Panc1 (cell line): ENCODE measurements around the gene SLC16A6. TPM values are rescaled to one million over a fixed set of nuclear protein-coding genes. Genes with fewer than 3 reads are reported as not detected.
A peak's percentile ranks its signal among the peaks of the same experiment; 100 is the strongest.
"Not testable (repeated sequence)": the region's sequence is repeated elsewhere in the genome, so short reads cannot be mapped to it uniquely, and the experiment has no call there.

Experiments used
- ATAC-seq: fragments of 200-7000 bp; cut with Tn5 transposase; 2 replicates; pipeline ENCODE4 v1.9.1; 2020; ENCODE audit warnings: mild to moderate bottlenecking, moderate library complexity
- BruUV-seq: library from RNA; stranded (reverse); fragments of 400-500 nt; replicated peaks from 2 replicates; lab custom pipeline; 2021; lab: Mats Ljungman, UMichigan
- CTCF ChIA-PET: fragments of 300-600 bp; sonication (Branson Sonifier 250); formaldehyde crosslinking; loops from one replicate; lab custom pipeline; 2022; ENCODE audit warnings: antibody characterized with exemption; lab: Charles Lee
- POLR2A ChIA-PET: fragments of 300-600 bp; sonication (Branson Sonifier 250); formaldehyde crosslinking; loops from one replicate; lab custom pipeline; 2022; ENCODE audit warnings: antibody characterized with exemption; lab: Charles Lee
- DNase-seq: peaks from one replicate; pipeline ENCODE4 v3.0.0-alpha.2; 2010; ENCODE audit warnings: low read depth, low spot score
- H3K27ac ChIP-seq: 2 replicates; pipeline ENCODE4 v1.5.1; 2011; ENCODE audit warnings: mild to moderate bottlenecking, low read length, inconsistent platforms
- H3K27me3 ChIP-seq: fragments of 200-500 bp; sonication (Bioruptor generic); 2 replicates; pipeline ENCODE4 v1.6.0; 2014; ENCODE audit warnings: low read length, inconsistent platforms; ENCODE audit not compliant: control insufficient read depth, insufficient read depth
- H3K36me3 ChIP-seq: fragments of 200-500 bp; sonication (Bioruptor generic); 2 replicates; pipeline ENCODE4 v1.5.1; 2014; ENCODE audit warnings: inconsistent platforms, mild to moderate bottlenecking, low read length, moderate library complexity; ENCODE audit not compliant: control insufficient read depth, insufficient read depth
- H3K4me1 ChIP-seq: 2 replicates; pipeline ENCODE4 v1.5.1; 2011; ENCODE audit warnings: inconsistent platforms, mild to moderate bottlenecking, low read length, moderate library complexity; ENCODE audit not compliant: control insufficient read depth, insufficient read depth
- H3K4me3 ChIP-seq, 2 experiments: 2 replicates each; pipeline ENCODE4 v1.5.1; 2011 to 2012; ENCODE audit warnings: low read depth in 2 of 2, low read length in 2 of 2, mild to moderate bottlenecking in 2 of 2, inconsistent platforms in 1 of 2, moderate library complexity in 1 of 2
- H3K9me3 ChIP-seq: fragments of 200-500 bp; sonication (Bioruptor generic); 2 replicates; pipeline ENCODE4 v1.5.1; 2014; ENCODE audit warnings: low read depth, mild to moderate bottlenecking, inconsistent platforms, low read length, moderate library complexity; ENCODE audit not compliant: control insufficient read depth, insufficient read depth
- POLR2AphosphoS5 ChIP-seq: IDR thresholded peaks from 2 replicates; pipeline ENCODE4 v1.6.1; 2012; ENCODE audit warnings: mild to moderate bottlenecking, low read depth, low read length, moderate library complexity
- SIN3A ChIP-seq: IDR thresholded peaks from 2 replicates; pipeline ENCODE4 v1.6.1; 2012; ENCODE audit warnings: low read depth, mild to moderate bottlenecking, low read length, moderate library complexity, borderline replicate concordance; ENCODE audit not compliant: insufficient read depth
- TCF7L2 ChIP-seq: IDR thresholded peaks from 2 replicates; pipeline ENCODE4 v1.6.1; 2011; ENCODE audit warnings: mild to moderate bottlenecking, low read depth, low read length, inconsistent platforms
- in situ Hi-C: cut with HindIII; loops from 2 replicates; pipeline ENCODE4 v1.10.0; 2016; ENCODE audit warnings: low sequenced_read_pairs, low pct_unique_long_range_greater_than_20kb
- intact Hi-C: fragments of 100-400 bp; cut with micrococcal nuclease; formaldehyde crosslinking; loops from one replicate; pipeline ENCODE4 v1.10.0; 2022; ENCODE audit not compliant: unreplicated experiment
- total RNA-seq: library from RNA; stranded (reverse); gene quantifications from one replicate; pipeline ENCODE4 v1.2.1, GENCODE V29; 2021; ENCODE audit not compliant: unreplicated experiment
- TF ChIP-seq, protein P1 (sequence below), 2 experiments: IDR thresholded peaks; 2 replicates each; pipeline ENCODE4 v1.6.1; 2011 to 2012; ENCODE audit warnings: low read depth in 2 of 2, control low read depth in 1 of 2, low read length in 1 of 2, mild to moderate bottlenecking in 1 of 2, moderate library complexity in 1 of 2; ENCODE audit not compliant: insufficient read depth in 1 of 2
- TF ChIP-seq, protein P2 (sequence below): fragments of 450-650 bp; IDR thresholded peaks from 2 replicates; pipeline ENCODE4 v1.5.1; 2017; ENCODE audit warnings: mild to moderate bottlenecking

The SLC16A6 gene
- total RNA-seq, 1 experiment from 2014 or later = 0.26 TPM

DNA sequence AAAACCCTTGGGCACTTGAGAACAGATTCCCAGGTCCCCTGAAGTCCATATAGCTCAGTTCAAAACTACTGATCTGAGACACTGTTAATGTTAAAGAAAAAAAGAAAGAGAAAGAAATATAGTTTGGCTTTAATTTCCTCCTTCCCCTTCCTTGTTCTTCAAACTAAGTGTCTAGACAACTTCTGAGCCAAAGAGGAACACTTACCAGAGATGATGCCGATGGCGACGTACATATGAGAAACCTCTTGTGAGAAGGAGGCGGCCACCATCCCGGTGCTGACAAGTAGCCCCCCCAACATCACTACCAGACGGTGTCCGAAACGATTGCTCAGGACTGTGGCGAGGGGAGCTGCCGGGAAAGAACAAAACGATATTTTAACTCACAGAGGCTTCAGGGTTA, 17.2 kb downstream of the SLC16A6 start:
- intact Hi-C loops (no loop called here), in situ Hi-C loops (no loop called here)
- BruUV-seq = no TSS peak
- POLR2A ChIA-PET = no interaction called here
- DNase-seq (no peak), ATAC-seq (no peak)
- H3K9me3 ChIP-seq = no peaks in the 10 kb centered on the region; the same call in 1 of the 2 replicates
- H3K27me3 ChIP-seq = no peaks in the 10 kb centered on the region
- CTCF ChIA-PET = no interaction called here
- no peak overlapping the region for H3K4me3 ChIP-seq
- no peaks in the 10 kb centered on the region for H3K4me1 ChIP-seq
- H3K36me3 ChIP-seq = no peaks in the 10 kb centered on the region
- no peak overlapping the region for H3K27ac ChIP-seq
- TF ChIP-seq, protein P1, sequence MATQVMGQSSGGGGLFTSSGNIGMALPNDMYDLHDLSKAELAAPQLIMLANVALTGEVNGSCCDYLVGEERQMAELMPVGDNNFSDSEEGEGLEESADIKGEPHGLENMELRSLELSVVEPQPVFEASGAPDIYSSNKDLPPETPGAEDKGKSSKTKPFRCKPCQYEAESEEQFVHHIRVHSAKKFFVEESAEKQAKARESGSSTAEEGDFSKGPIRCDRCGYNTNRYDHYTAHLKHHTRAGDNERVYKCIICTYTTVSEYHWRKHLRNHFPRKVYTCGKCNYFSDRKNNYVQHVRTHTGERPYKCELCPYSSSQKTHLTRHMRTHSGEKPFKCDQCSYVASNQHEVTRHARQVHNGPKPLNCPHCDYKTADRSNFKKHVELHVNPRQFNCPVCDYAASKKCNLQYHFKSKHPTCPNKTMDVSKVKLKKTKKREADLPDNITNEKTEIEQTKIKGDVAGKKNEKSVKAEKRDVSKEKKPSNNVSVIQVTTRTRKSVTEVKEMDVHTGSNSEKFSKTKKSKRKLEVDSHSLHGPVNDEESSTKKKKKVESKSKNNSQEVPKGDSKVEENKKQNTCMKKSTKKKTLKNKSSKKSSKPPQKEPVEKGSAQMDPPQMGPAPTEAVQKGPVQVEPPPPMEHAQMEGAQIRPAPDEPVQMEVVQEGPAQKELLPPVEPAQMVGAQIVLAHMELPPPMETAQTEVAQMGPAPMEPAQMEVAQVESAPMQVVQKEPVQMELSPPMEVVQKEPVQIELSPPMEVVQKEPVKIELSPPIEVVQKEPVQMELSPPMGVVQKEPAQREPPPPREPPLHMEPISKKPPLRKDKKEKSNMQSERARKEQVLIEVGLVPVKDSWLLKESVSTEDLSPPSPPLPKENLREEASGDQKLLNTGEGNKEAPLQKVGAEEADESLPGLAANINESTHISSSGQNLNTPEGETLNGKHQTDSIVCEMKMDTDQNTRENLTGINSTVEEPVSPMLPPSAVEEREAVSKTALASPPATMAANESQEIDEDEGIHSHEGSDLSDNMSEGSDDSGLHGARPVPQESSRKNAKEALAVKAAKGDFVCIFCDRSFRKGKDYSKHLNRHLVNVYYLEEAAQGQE (IDR thresholded peaks at IDR 0.05; ENCODE audit: insufficient read depth in 1 of 2, low read depth in 2 of 2, low read length in 1 of 2) = no peak
- TF ChIP-seq SIN3A (no peak), TCF7L2 (no peak), POLR2AphosphoS5 (no peak)
- TF ChIP-seq, protein P2, sequence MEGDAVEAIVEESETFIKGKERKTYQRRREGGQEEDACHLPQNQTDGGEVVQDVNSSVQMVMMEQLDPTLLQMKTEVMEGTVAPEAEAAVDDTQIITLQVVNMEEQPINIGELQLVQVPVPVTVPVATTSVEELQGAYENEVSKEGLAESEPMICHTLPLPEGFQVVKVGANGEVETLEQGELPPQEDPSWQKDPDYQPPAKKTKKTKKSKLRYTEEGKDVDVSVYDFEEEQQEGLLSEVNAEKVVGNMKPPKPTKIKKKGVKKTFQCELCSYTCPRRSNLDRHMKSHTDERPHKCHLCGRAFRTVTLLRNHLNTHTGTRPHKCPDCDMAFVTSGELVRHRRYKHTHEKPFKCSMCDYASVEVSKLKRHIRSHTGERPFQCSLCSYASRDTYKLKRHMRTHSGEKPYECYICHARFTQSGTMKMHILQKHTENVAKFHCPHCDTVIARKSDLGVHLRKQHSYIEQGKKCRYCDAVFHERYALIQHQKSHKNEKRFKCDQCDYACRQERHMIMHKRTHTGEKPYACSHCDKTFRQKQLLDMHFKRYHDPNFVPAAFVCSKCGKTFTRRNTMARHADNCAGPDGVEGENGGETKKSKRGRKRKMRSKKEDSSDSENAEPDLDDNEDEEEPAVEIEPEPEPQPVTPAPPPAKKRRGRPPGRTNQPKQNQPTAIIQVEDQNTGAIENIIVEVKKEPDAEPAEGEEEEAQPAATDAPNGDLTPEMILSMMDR = no peak

DNA sequence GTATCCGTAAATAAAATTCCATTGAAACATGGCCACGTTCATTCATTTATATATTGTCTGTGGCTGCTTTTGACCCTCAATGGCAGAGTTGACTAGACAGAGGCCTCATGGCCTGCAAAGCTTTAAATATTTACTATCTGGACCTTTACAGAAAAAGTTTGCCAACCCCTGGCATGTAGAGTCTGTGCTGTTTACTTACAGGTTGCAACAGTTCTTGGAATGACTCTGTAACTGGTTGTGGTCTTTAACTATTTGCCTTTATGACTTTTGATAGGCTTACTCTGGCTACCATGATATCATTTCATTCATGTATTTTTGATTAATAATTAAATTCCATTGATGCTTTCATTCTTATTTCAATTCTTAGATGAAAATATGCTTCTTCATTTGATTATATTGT, 25.1 kb downstream of the SLC16A6 start:
- ATAC-seq, H3K27me3 ChIP-seq, H3K9me3 ChIP-seq, BruUV-seq, in situ Hi-C loops, CTCF ChIA-PET, POLR2A ChIA-PET, H3K4me1 ChIP-seq, DNase-seq, H3K27ac ChIP-seq, H3K4me3 ChIP-seq, H3K36me3 ChIP-seq: not testable (repeated sequence)
- intact Hi-C loops = loop anchor here (10.0 kb wide), 1 partner anchor 129 kb away; no protein-coding TSS in a partner anchor

DNA sequence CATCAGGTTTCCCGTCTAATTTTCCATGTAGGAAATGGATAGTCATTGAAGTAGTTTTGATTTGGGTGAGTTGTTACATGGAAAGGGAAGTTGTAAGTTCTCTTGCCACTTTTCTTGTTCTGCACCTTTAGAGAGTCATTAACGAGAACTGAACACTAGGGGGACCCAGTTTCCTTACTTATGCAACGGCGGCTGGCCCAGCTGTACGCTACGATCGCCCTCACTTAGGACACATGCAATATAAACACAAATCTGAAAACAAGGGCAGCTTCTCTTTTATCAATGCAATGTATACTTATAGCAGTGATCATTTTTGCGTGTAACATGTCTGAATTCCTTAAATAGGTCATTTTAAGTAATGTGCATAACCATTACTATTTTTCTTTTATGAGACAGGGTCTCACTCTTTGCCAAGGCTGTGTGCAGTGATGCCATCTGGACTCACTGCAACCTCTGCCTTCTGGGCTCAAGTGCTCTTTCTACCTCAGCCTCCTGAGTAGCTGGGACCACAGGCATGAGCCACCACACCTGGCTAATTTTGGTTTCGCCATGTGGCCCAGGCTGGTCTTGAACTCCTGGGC, 27.7 kb downstream of the SLC16A6 start:
- intact Hi-C loops = loop anchor here (1.0 to 10.0 kb wide), 3 partner anchors 132 to 200 kb away; no protein-coding TSS in a partner anchor
- ChIA-PET CTCF (interaction anchor here (0.6 to 0.9 kb wide), 2 partner anchors 136 to 159 kb away, joined by 4 read pairs; no protein-coding TSS in a partner anchor), POLR2A (interaction anchor here (0.6 kb wide), 1 partner anchor 113 kb away, joined by 6 read pairs; no protein-coding TSS in a partner anchor)
- BruUV-seq, H3K4me3 ChIP-seq, H3K9me3 ChIP-seq, DNase-seq, H3K27me3 ChIP-seq, H3K4me1 ChIP-seq, H3K36me3 ChIP-seq, in situ Hi-C loops, H3K27ac ChIP-seq: not testable (repeated sequence)
- peak; percentile 85 for ATAC-seq
- TF ChIP-seq, protein P2 = peak; percentile 63

DNA sequence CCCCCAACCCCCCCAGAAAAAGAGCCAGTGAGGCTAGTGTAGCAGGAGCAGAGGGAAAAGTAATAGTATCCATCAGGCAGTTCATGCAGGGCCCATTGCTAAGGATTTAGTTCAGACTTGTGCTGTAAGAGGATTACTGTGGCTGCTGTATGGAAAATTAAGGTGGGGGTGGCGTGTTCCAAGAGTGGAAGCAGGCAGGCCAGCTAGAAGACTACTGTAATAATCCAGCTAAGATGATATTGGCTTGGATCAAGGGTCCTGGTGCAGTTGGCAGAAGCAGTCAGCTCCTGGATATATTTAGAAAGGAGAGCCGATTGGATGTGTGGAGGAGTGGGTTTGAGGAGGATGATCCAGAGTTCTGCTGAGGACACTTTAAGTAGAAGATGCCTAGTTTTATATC, 28.5 kb downstream of the SLC16A6 start:
- H3K36me3 ChIP-seq, in situ Hi-C loops, ATAC-seq, DNase-seq, H3K4me3 ChIP-seq, BruUV-seq, H3K27ac ChIP-seq, POLR2A ChIA-PET, H3K9me3 ChIP-seq, H3K27me3 ChIP-seq, H3K4me1 ChIP-seq: not testable (repeated sequence)
- CTCF ChIA-PET = interaction anchor here (0.9 kb wide), 1 partner anchor 136 kb away, joined by 4 read pairs; no protein-coding TSS in a partner anchor
- intact Hi-C loops = loop anchor here (2.0 to 10.0 kb wide), 2 partner anchors 132 to 200 kb away; no protein-coding TSS in a partner anchor
